BLaER1 treated with 17β-estradiol and CSF1 and Interleukin-3, amounts not matched to agents 10 nM and 100 nM (cell line): Measurements from ENCODE around the gene GPBP1.
"Not testable (repeated sequence)": the region's sequence is repeated elsewhere in the genome, so short reads cannot be mapped to it uniquely, and the experiment has no call there.

Source experiments
- H3K27ac ChIP-seq, 11 experiments: shearing (Covaris generic); formaldehyde crosslinking; 2 replicates each; pipeline ENCODE4 v1.8.1; 2022
- H3K27me3 ChIP-seq, 11 experiments: shearing (Covaris generic); formaldehyde crosslinking; 2 replicates each; pipeline ENCODE4 v1.8.1; 2022
- H3K36me3 ChIP-seq, 11 experiments: shearing (Covaris generic); formaldehyde crosslinking; 2 replicates each; pipeline ENCODE4 v1.8.1; 2022
- H3K4me1 ChIP-seq, 10 experiments: shearing (Covaris generic); formaldehyde crosslinking; 2 replicates each; pipeline ENCODE4 v1.8.1; 2022
- H3K4me2 ChIP-seq, 11 experiments: shearing (Covaris generic); formaldehyde crosslinking; 2 replicates each; pipeline ENCODE4 v1.8.1; 2022
- H3K4me3 ChIP-seq, 10 experiments: shearing (Covaris generic); formaldehyde crosslinking; 2 replicates each; pipeline ENCODE4 v1.8.1; 2022
- H3K9ac ChIP-seq, 11 experiments: shearing (Covaris generic); formaldehyde crosslinking; 2 replicates each; pipeline ENCODE4 v1.8.1; 2022
- H3K9me3 ChIP-seq, 11 experiments: shearing (Covaris generic); formaldehyde crosslinking; replicated peaks in 1 of 11; 2 replicates each; pipeline ENCODE4 v1.8.1; 2022
- H4K20me1 ChIP-seq, 11 experiments: shearing (Covaris generic); formaldehyde crosslinking; 2 replicates each; pipeline ENCODE4 v1.8.1; 2022
- Cebpa-rat ChIP-seq, 11 experiments: shearing (Covaris generic); IDR thresholded peaks; 2 replicates each; pipeline ENCODE4 v1.8.1; 2022

Gene GPBP1

GRCh38 chr5:57184322-57184721 lies 10.5 kb downstream of the GPBP1 start:
- H3K4me3 ChIP-seq: no peak overlapping the region
- H3K9me3 ChIP-seq: peaks cover 0 to 7% (median 0%) of the 10 kb centered on the region in 11 experiments; a peak in 3 of 22 replicates
- H3K4me2 ChIP-seq: peak overlapping the region; percentile 22 to 76 (median 46); a peak in 18 of 22 replicates
- TF ChIP-seq Cebpa-rat (IDR thresholded peaks at IDR 0.05): no peak
- peaks cover 72 to 94% (median 79%) of the 10 kb centered on the region in 10 experiments for H3K4me1 ChIP-seq
- H3K9ac ChIP-seq: no peak overlapping the region
- peaks cover 100% of the 10 kb centered on the region in 11 experiments for H4K20me1 ChIP-seq
- H3K27ac ChIP-seq: no peak overlapping the region
- peaks cover 15 to 80% (median 51%) of the 10 kb centered on the region in 11 experiments for H3K36me3 ChIP-seq
- no peaks in the 10 kb centered on the region for H3K27me3 ChIP-seq

DNA sequence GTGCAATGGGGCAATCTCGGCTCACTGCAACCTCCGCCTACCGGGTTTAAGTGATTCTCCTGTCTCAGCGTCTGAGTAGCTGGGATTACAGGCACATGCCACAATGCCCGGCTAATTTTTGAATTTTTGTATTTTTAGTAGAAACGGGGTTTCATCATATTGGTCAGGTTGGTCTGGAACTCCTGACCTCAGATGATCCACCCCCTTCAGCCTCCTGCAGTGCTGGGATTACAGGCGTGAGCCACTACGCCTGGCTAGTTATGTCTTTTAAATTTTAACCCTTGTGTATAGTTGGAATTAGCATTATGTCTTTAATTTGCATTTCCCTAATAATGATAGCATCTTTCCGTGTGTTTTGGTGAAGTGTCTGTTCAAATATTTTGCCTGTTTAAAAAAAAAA lies 11.5 kb downstream of the GPBP1 start:
- peaks cover 15 to 79% (median 52%) of the 10 kb centered on the region in 11 experiments for H3K36me3 ChIP-seq
- peak overlapping the region; percentile 43 to 76 (median 65); a peak in 21 of 22 replicates for H3K4me2 ChIP-seq
- peak overlapping the region in 6 of 11 experiments; percentile 0 to 51 (median 14); a peak in 6 of 22 replicates for H3K9ac ChIP-seq
- H3K4me3 ChIP-seq: no peak overlapping the region
- peaks cover 62 to 90% (median 72%) of the 10 kb centered on the region in 10 experiments for H3K4me1 ChIP-seq
- peaks cover 100% of the 10 kb centered on the region in 11 experiments for H4K20me1 ChIP-seq
- peak overlapping the region in 3 of 11 experiments; percentile 29 to 58 (median 40); a peak in 6 of 22 replicates for H3K27ac ChIP-seq
- no peaks in the 10 kb centered on the region for H3K27me3 ChIP-seq
- no peak for TF ChIP-seq Cebpa-rat (IDR thresholded peaks at IDR 0.05)
- H3K9me3 ChIP-seq: peaks cover 0 to 7% (median 0%) of the 10 kb centered on the region in 11 experiments; a peak in 3 of 22 replicates

DNA sequence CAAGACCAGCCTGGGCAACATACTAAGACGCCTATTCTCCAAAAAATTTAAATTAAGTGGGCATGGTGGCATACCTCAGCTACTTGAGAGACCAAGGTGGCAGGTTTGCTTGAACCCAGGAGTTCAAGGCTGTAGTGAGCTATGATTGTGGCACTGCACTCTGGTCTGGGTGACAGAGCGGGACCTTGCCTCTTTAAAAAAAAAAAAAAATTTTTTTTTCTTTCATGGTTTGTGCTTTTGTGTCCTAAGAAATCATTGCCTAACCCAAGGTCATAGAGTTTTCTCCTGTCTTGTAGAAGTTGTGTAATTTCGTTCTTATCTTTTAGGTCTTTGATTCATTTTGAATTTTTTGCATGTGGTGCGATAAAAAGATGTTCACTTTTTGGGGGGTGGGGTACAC lies 12.3 kb downstream of the GPBP1 start:
- Histone ChIP-seq H3K27ac (peak overlapping the region in 5 of 11 experiments; percentile 33 to 58 (median 44); a peak in 10 of 22 replicates), H3K4me2 (peak overlapping the region; percentile 43 to 76 (median 65)), H3K4me1 (peaks cover 56 to 81% (median 63%) of the 10 kb centered on the region in 10 experiments), H3K4me3 (no peak overlapping the region), H3K36me3 (peaks cover 20 to 78% (median 54%) of the 10 kb centered on the region in 11 experiments), H3K27me3 (no peaks in the 10 kb centered on the region), H4K20me1 (peaks cover 100% of the 10 kb centered on the region in 11 experiments), H3K9me3 (peaks cover 0 to 7% (median 0%) of the 10 kb centered on the region in 11 experiments; a peak in 3 of 22 replicates), H3K9ac (peak overlapping the region in 5 of 11 experiments; percentile 8 to 51 (median 29); a peak in 5 of 22 replicates)
- no peak for TF ChIP-seq Cebpa-rat (IDR thresholded peaks at IDR 0.05)

GRCh38 chr5:57187977-57188376 lies 14.1 kb downstream of the GPBP1 start:
- H3K36me3 ChIP-seq: peaks cover 32 to 78% (median 56%) of the 10 kb centered on the region in 11 experiments
- not testable (repeated sequence) for H3K4me3 ChIP-seq, H3K27me3 ChIP-seq, H3K9me3 ChIP-seq
- peaks cover 99 to 100% (median 100%) of the 10 kb centered on the region in 11 experiments for H4K20me1 ChIP-seq
- H3K27ac ChIP-seq: peak overlapping the region in 9 of 11 experiments; percentile 2 to 56 (median 40); a peak in 12 of 22 replicates
- peaks cover 53 to 69% (median 56%) of the 10 kb centered on the region in 10 experiments for H3K4me1 ChIP-seq
- H3K4me2 ChIP-seq: peak overlapping the region; percentile 43 to 76 (median 67)
- peak overlapping the region in 6 of 11 experiments; percentile 11 to 50 (median 36); a peak in 4 of 22 replicates for H3K9ac ChIP-seq

DNA sequence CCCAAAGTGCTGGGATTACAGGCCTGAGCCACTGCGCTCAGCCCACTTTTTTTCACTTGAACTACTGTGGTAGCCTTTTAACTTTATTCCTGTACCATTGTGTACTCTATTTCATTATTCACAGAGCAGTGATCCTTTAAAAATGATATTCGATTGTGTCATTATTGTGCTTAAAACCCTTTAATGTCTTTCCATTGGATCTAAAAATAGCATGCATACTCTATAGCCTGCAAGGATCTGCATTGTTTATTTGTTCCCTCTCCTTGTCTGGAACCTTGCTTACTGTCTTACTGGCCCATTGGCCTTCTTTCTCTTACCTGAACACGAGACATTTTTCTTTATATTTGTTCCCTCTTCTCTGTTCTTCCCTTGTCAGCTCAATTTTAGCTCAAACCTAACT lies 15.7 kb downstream of the GPBP1 start:
- Histone ChIP-seq H3K36me3 (peaks cover 33 to 78% (median 56%) of the 10 kb centered on the region in 11 experiments), H3K27me3 (no peaks in the 10 kb centered on the region), H3K9me3 (peaks cover 0 to 9% (median 0%) of the 10 kb centered on the region in 11 experiments; a peak in 5 of 22 replicates), H3K4me2 (peak overlapping the region in 10 of 11 experiments; percentile 43 to 74 (median 66); a peak in 11 of 22 replicates), H3K9ac (no peak overlapping the region), H3K27ac (no peak overlapping the region), H3K4me1 (peaks cover 45 to 54% (median 51%) of the 10 kb centered on the region in 10 experiments), H3K4me3 (no peak overlapping the region), H4K20me1 (peaks cover 91 to 100% (median 100%) of the 10 kb centered on the region in 11 experiments)
- TF ChIP-seq Cebpa-rat (IDR thresholded peaks at IDR 0.05): no peak

DNA sequence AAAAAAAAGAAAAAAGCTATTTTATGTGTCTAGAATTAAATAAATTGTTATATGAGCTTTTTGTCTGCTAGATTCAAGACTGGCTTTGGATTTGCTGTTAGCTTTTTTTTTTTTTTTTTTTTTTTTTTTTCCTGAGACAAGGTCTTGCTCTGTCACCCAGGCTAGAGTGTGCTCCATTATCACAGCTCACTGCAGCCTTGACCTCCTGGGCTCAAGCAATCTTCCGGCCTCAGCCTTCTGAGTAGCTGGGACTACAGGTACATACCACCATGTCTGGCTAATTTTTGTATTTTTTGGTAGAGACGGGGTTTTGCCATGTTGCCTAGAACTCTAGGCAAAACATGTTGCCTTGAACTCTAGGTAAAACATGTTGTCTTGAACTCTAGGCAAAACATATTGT lies 16.7 kb downstream of the GPBP1 start:
- H3K9ac ChIP-seq: no peak overlapping the region
- no peak overlapping the region for H3K4me2 ChIP-seq
- H3K4me3 ChIP-seq: no peak overlapping the region
- peaks cover 91 to 100% (median 100%) of the 10 kb centered on the region in 11 experiments for H4K20me1 ChIP-seq
- no peak overlapping the region for H3K27ac ChIP-seq
- no peak for TF ChIP-seq Cebpa-rat (IDR thresholded peaks at IDR 0.05)
- peaks cover 40 to 82% (median 64%) of the 10 kb centered on the region in 11 experiments for H3K36me3 ChIP-seq
- no peaks in the 10 kb centered on the region for H3K27me3 ChIP-seq
- H3K4me1 ChIP-seq: peaks cover 37 to 43% (median 41%) of the 10 kb centered on the region in 10 experiments
- H3K9me3 ChIP-seq: peaks cover 0 to 13% (median 0%) of the 10 kb centered on the region in 11 experiments; a peak in 5 of 22 replicates

- H3K4me2 ChIP-seq: no peak overlapping the region
- no peaks in the 10 kb centered on the region for H3K27me3 ChIP-seq
- no peak overlapping the region for H3K27ac ChIP-seq
- peaks cover 91 to 100% (median 100%) of the 10 kb centered on the region in 11 experiments for H4K20me1 ChIP-seq
- H3K4me1 ChIP-seq: peaks cover 31 to 43% (median 35%) of the 10 kb centered on the region in 10 experiments
- H3K36me3 ChIP-seq: peaks cover 45 to 82% (median 69%) of the 10 kb centered on the region in 11 experiments
- H3K9me3 ChIP-seq: peaks cover 0 to 13% (median 0%) of the 10 kb centered on the region in 11 experiments; a peak in 5 of 22 replicates
- no peak overlapping the region for H3K9ac ChIP-seq
- no peak for TF ChIP-seq Cebpa-rat (IDR thresholded peaks at IDR 0.05)
- no peak overlapping the region for H3K4me3 ChIP-seq
Observed at GRCh38 chr5:57191163-57191562, 17.3 kb downstream of the GPBP1 start.

- Histone ChIP-seq H4K20me1 (peaks cover 91 to 100% (median 100%) of the 10 kb centered on the region in 11 experiments), H3K27me3 (no peaks in the 10 kb centered on the region), H3K4me3 (no peak overlapping the region), H3K9ac (no peak overlapping the region), H3K9me3 (peaks cover 0 to 13% (median 0%) of the 10 kb centered on the region in 11 experiments; a peak in 5 of 22 replicates), H3K36me3 (peaks cover 54 to 88% (median 74%) of the 10 kb centered on the region in 11 experiments), H3K4me2 (no peak overlapping the region), H3K27ac (no peak overlapping the region), H3K4me1 (peaks cover 23 to 40% (median 28%) of the 10 kb centered on the region in 10 experiments)
- TF ChIP-seq Cebpa-rat (IDR thresholded peaks at IDR 0.05): no peak
Observed at GRCh38 chr5:57191986-57192385, 18.1 kb downstream of the GPBP1 start.

DNA sequence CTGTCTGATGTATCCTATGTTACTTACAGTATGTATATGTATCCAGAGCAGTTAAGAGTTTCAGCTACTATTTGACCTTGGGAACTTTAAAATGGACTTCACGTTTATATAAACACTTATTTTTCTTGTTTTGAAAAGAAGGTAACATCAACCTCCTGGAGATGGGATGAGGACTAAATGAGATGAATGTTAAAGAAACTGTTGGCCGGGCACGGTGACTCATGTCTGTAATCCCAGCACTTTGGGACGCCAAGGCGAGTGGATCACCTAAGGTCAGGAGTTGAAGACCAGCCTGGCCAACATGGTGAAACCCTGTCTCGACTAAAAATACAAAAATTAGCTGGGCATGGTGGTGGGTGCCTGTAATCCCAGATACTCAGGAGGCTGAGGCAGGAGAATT lies 19.0 kb downstream of the GPBP1 start:
- peaks cover 15 to 32% (median 20%) of the 10 kb centered on the region in 10 experiments for H3K4me1 ChIP-seq
- H3K4me3 ChIP-seq, H3K27ac ChIP-seq, H3K27me3 ChIP-seq, H3K9ac ChIP-seq, H3K4me2 ChIP-seq: not testable (repeated sequence)
- peaks cover 0 to 13% (median 0%) of the 10 kb centered on the region in 11 experiments; a peak in 5 of 22 replicates for H3K9me3 ChIP-seq
- H3K36me3 ChIP-seq: peaks cover 62 to 95% (median 80%) of the 10 kb centered on the region in 11 experiments
- peaks cover 91 to 100% (median 100%) of the 10 kb centered on the region in 11 experiments for H4K20me1 ChIP-seq
